Colonic mucosa (tissue), 4 donors: ENCODE measurements around the gene KRT79. TPM values are rescaled to one million over a fixed set of nuclear protein-coding genes. Genes with fewer than 3 reads are reported as not detected.

Experiments
- DNase-seq: peaks from one replicate; pipeline ENCODE4 v3.0.0-alpha.2; 2020
- H3K27ac ChIP-seq: fragments of 200-600 bp; one replicate; pipeline ENCODE4 v1.8.0; 2021
- H3K27me3 ChIP-seq: fragments of 200-600 bp; one replicate; pipeline ENCODE4 v1.8.0; 2021
- H3K36me3 ChIP-seq: fragments of 200-600 bp; one replicate; pipeline ENCODE4 v1.8.0; 2021
- H3K4me1 ChIP-seq: fragments of 200-600 bp; one replicate; pipeline ENCODE4 v1.8.0; 2021; ENCODE audit warnings: mild to moderate bottlenecking
- H3K4me3 ChIP-seq: fragments of 200-600 bp; one replicate; pipeline ENCODE4 v1.8.0; 2021
- H3K9ac ChIP-seq, 2 donors: one replicate each; pipeline ENCODE4 v1.7.0; 2013; ENCODE audit warnings: control low read depth in 2 of 2, low read depth in 2 of 2, low read length in 2 of 2
- H3K9me3 ChIP-seq: fragments of 200-600 bp; one replicate; pipeline ENCODE4 v1.8.0; 2021
- intact Hi-C: fragments of 100-400 bp; cut with DNase I; formaldehyde crosslinking; loops from one replicate; pipeline ENCODE4 v1.14.1; 2022
- total RNA-seq, 2 donors: library from RNA; stranded (reverse); fragmentation: NEBNext Ultra II Directional in 1 of 2; extraction: Animal tissue kit (Norgen Biotek cat#: 25700) in 1 of 2; gene quantifications; one replicate each; pipeline ENCODE4 v1.2.1, GENCODE V29; 2021
- TF ChIP-seq, protein P1 (sequence below): fragments of 200-600 bp; IDR thresholded peaks from one replicate; pipeline ENCODE4 v1.8.0; 2022; ENCODE audit warnings: antibody characterized with exemption, mild to moderate bottlenecking
- donor health status: healthy.
- donor health status: DM: no; HTN: no; CAD: no.
- donor health status: DM: no; HTN: no; CAD: no.

The KRT79 gene
- total RNA-seq, 2 donors from 2014 or later = not detected

DNA sequence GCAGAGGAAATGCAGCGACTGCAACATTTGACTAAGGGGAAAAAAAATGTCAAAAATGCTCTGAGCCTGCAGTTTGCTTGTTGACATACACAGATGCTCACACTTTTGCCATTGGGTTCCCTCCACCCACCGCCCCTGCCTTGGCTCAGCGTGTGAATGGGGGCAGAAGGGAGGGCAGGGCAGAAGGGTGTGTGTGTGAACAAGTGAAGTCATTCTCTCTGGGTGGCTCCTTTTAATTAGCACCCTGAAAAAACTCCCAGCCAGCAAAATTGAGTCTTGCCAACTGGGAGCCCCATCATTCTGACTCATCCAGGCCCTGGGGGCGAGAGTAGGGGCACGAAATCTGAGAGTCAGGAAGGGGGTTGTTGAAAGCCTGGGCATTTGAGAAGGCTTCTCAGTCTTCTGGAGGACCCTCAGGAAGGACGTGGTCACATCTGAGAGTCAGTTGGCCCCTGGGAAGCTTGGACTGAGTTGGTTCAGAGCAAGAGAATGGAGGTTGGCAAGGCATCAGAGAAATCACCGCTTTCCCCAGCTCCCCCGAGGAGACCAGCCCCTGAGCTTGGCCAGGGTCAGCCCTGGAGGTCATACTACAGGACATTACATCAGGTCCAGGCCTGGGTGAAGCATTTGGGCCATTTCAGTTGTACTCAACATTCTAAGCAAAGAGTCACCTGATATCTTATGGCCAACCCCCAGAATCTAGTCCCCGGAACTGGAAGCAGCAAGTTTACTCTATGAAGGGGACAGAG lies 37.4 kb upstream of the KRT79 start:
- H3K27ac ChIP-seq = peak overlapping the region; percentile 96
- intact Hi-C loops = no loop called here
- H3K9ac ChIP-seq = peak overlapping the region; percentile 33 to 76
- H3K4me3 ChIP-seq = no peak overlapping the region
- H3K9me3 ChIP-seq = no peaks in the 10 kb centered on the region
- H3K36me3 ChIP-seq = no peaks in the 10 kb centered on the region
- peaks cover 29% of the 10 kb centered on the region for H3K4me1 ChIP-seq
- DNase-seq = peak; percentile 75
- no peaks in the 10 kb centered on the region for H3K27me3 ChIP-seq
- TF ChIP-seq, protein P1, sequence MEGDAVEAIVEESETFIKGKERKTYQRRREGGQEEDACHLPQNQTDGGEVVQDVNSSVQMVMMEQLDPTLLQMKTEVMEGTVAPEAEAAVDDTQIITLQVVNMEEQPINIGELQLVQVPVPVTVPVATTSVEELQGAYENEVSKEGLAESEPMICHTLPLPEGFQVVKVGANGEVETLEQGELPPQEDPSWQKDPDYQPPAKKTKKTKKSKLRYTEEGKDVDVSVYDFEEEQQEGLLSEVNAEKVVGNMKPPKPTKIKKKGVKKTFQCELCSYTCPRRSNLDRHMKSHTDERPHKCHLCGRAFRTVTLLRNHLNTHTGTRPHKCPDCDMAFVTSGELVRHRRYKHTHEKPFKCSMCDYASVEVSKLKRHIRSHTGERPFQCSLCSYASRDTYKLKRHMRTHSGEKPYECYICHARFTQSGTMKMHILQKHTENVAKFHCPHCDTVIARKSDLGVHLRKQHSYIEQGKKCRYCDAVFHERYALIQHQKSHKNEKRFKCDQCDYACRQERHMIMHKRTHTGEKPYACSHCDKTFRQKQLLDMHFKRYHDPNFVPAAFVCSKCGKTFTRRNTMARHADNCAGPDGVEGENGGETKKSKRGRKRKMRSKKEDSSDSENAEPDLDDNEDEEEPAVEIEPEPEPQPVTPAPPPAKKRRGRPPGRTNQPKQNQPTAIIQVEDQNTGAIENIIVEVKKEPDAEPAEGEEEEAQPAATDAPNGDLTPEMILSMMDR = no peak

DNA sequence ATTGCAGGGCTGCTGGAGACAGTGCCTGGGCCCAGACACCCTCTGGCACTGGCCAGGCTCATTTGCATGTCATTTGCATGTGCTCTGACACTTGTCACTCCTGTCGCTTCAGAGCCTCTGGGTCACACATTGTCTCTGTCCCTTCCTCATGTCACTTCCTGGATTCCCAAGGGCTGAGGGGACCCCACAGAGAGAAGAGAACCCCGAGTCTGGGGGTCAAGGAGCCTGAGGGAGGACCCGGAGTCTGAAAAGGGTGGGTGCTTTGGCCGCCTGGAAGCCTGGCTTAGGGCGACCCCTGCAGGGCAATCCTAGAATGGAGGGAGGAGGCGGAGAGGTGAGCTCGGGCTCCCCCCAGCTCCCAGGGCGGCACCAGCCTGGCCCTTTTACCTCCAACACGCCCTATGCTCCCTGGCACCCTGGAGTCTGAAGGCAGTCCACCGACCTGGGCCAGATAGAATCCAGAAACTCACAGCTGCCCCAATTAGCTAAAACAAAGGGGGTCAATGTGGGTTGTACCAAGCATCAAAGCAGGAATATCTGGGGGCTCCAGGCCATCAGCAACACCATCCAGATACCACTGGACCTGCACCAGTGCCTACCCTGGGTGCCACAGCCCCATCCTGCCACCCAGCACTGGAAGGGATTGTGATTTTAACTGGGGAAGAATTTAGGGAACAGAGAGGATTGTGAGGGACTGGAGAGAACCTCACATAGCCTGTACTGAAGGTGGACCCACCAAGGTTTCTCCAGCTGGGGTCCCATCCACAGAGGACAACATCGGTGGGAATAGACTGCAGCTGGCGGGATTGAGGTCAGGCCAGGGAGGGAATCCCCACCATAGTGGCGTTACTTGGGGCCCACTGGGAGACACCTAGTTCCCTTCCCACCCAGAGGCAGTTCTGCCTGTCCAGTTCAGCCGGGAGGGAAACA lies 36.5 kb upstream of the KRT79 start:
- H3K9me3 ChIP-seq = no peaks in the 10 kb centered on the region
- TF ChIP-seq, protein P1 = peak; percentile 76

DNA sequence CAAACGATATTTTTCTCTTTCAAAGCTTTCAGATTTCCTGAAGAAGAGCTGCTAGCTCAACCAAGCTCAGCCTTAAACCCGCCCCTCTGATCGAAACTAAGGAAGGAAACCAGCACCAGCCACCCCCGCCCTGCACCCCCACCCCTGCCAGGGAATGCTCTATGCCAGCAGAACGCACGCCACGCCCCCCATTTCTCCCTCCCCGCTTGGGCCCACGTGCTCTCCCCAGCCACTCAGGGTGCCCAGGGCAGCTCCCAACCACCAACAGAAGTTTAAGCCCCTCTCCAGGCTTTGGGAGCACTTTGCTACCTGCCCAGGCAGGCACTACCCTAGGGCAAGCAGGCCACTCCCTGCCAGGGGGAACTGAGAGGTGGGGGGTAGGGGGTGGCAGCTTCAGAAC lies 33.5 kb upstream of the KRT79 start:
- Histone ChIP-seq H3K4me1 (peaks cover 18% of the 10 kb centered on the region), H3K4me3 (no peak overlapping the region), H3K9me3 (no peaks in the 10 kb centered on the region), H3K27me3 (no peaks in the 10 kb centered on the region), H3K36me3 (no peaks in the 10 kb centered on the region), H3K27ac (no peak overlapping the region), H3K9ac (peak overlapping the region; percentile 12 to 40)
- DNase-seq = peak; percentile 75
- intact Hi-C loops = loop anchor here (5.0 to 10.0 kb wide), 2 partner anchors 193 to 285 kb away; no protein-coding TSS in a partner anchor
- TF ChIP-seq, protein P1 = no peak

More for the DNA sequence above, 36.5 kb upstream of the KRT79 start:
- intact Hi-C loops = no loop called here
- peak overlapping the region; percentile 96 for H3K27ac ChIP-seq
- no peaks in the 10 kb centered on the region for H3K36me3 ChIP-seq
- peak overlapping the region; percentile 33 to 76 for H3K9ac ChIP-seq
- peaks cover 29% of the 10 kb centered on the region for H3K4me1 ChIP-seq
- no peaks in the 10 kb centered on the region for H3K27me3 ChIP-seq
- peak; percentile 94 for DNase-seq
- no peak overlapping the region for H3K4me3 ChIP-seq

DNA sequence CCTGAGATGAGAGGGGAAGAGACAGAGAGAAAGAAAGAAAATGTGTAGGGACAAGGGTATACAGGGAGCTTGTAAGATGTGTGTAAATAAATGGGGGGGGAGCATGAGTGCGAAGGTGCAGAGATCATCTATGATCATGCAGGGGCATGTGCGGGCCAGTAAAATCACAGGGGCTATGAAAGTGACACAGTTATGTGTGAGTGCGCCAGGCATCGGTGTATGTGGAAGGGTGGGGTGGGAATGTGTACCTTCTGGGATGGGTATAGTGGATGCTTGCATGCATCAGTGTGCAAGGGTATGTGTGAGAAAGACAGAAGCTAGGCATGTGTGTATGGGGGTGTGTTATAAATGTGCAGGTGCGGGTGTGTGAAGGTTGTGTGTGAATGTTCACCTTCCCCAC lies 33.0 kb upstream of the KRT79 start:
- intact Hi-C loops = loop anchor here (5.0 to 10.0 kb wide), 2 partner anchors 192 to 285 kb away; no protein-coding TSS in a partner anchor
- DNase-seq = no peak
- H3K4me3 ChIP-seq = no peak overlapping the region
- peaks cover 14% of the 10 kb centered on the region for H3K4me1 ChIP-seq
- no peaks in the 10 kb centered on the region for H3K9me3 ChIP-seq
- H3K36me3 ChIP-seq = no peaks in the 10 kb centered on the region
- no peak overlapping the region for H3K27ac ChIP-seq
- H3K27me3 ChIP-seq = no peaks in the 10 kb centered on the region
- TF ChIP-seq, protein P1 = no peak
- peak overlapping the region; percentile 8 to 40 for H3K9ac ChIP-seq

DNA sequence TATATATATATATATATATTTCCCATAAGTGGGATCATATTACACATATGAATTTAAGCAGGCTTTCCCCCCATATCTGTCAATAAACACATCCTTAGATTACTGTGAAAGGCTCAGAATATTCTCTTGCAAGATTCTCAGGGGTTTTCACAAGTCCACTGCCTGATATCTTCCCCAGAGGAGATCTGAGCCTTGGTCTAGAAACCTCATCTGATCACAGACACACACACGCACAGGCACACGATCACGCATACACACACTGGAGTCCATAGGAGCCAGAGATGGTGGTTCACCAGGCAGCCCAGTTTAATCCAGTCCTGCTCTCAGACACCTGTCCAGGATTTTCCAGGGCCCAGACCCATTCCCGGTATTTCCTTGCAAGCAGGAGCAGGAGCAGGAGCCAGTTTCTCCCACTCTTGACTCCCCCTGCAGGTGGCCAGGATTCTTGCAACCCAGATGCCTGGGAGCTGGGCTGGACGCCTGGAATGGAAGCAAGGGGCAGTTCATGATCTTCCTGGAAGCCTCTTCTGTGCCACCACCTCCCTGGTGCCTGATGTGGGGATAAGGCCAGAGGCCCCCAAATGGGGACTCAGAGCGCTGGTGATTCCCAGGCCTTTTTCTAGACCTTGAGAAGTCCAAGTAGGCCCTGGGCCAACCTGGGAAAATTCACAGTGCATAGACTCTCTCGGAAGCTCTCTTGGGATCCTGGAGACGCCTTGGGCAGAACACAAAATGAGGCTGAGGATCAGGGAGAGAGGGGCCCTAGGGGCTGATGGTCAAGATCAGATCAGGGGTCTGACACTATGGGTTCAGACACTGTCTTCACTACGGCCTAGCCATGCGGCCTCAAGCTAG lies 31.2 kb upstream of the KRT79 start:
- H3K9ac ChIP-seq = peak overlapping the region in 1 of 2 donors; percentile 36
- TF ChIP-seq, protein P1 = peak; percentile 69
- no peaks in the 10 kb centered on the region for H3K36me3 ChIP-seq
- H3K4me1 ChIP-seq = no peaks in the 10 kb centered on the region
- H3K27ac ChIP-seq = no peak overlapping the region
- intact Hi-C loops = loop anchor here (5.0 to 10.0 kb wide), 2 partner anchors 191 to 283 kb away; no protein-coding TSS in a partner anchor
- H3K9me3 ChIP-seq = no peaks in the 10 kb centered on the region
- peak; percentile 79 for DNase-seq
- no peaks in the 10 kb centered on the region for H3K27me3 ChIP-seq
- H3K4me3 ChIP-seq = no peak overlapping the region
